VCaP (cell line): ENCODE results near the gene PDIA6.

Experiments used
- H3K27ac ChIP-seq: fragments of 450-650 bp; 2 replicates; pipeline ENCODE4 v1.5.1; 2017
- CTCF ChIP-seq: fragments of 450-650 bp; conservative IDR thresholded peaks from 2 replicates; pipeline ENCODE4 v1.5.1; 2017; ENCODE audit warnings: mild to moderate bottlenecking, moderate library complexity

PDIA6 gene

GRCh38 chr2:10776231-10776977, 36.2 kb downstream of the PDIA6 start:
- no peak for TF ChIP-seq CTCF
- H3K27ac ChIP-seq = peak overlapping the region; percentile 68; the same call in 1 of the 2 replicates

- TF ChIP-seq CTCF = no peak
- no peak overlapping the region for H3K27ac ChIP-seq
Measured at GRCh38 chr2:10775831-10776230, 36.8 kb downstream of the PDIA6 start.

GRCh38 chr2:10775021-10775780, 37.4 kb downstream of the PDIA6 start:
- no peak overlapping the region for H3K27ac ChIP-seq
- no peak for TF ChIP-seq CTCF

GRCh38 chr2:10774394-10774793, 38.2 kb downstream of the PDIA6 start:
- H3K27ac ChIP-seq = no peak overlapping the region

GRCh38 chr2:10773821-10774341, 38.7 kb downstream of the PDIA6 start:
- no peak overlapping the region for H3K27ac ChIP-seq
- no peak for TF ChIP-seq CTCF

More at GRCh38 chr2:10774394-10774793, 38.2 kb downstream of the PDIA6 start:
- TF ChIP-seq CTCF = no peak

- TF ChIP-seq CTCF = no peak
- H3K27ac ChIP-seq = no peak overlapping the region
Measured at GRCh38 chr2:10772868-10773215, 39.7 kb downstream of the PDIA6 start.

GRCh38 chr2:10772201-10772867, 40.3 kb downstream of the PDIA6 start:
- no peak for TF ChIP-seq CTCF
- H3K27ac ChIP-seq = no peak overlapping the region
